Thyroid gland (tissue), 4 donors: Measurements from ENCODE around the gene TMPRSS4.

ENCODE experiments used
- POLR2A ChIP-seq, 2 donors: fragments of 450-650 bp; IDR thresholded peaks; one replicate each; pipeline ENCODE4 v1.6.1; 2017; ENCODE audit warnings: antibody characterized with exemption in 2 of 2, mild to moderate bottlenecking in 2 of 2, moderate library complexity in 1 of 2
- TF ChIP-seq, protein P1 (sequence below), 6 experiments: fragments of 200-600 bp in 3 of 6; fragments of 450-650 bp in 3 of 6; sonication (generic) in 3 of 6; IDR thresholded peaks; one replicate each; pipeline ENCODE4 v1.5.1; 2016 to 2019; ENCODE audit warnings: antibody characterized with exemption in 6 of 6, mild to moderate bottlenecking in 2 of 6, inconsistent platforms in 1 of 6, moderate library complexity in 1 of 6

DNA sequence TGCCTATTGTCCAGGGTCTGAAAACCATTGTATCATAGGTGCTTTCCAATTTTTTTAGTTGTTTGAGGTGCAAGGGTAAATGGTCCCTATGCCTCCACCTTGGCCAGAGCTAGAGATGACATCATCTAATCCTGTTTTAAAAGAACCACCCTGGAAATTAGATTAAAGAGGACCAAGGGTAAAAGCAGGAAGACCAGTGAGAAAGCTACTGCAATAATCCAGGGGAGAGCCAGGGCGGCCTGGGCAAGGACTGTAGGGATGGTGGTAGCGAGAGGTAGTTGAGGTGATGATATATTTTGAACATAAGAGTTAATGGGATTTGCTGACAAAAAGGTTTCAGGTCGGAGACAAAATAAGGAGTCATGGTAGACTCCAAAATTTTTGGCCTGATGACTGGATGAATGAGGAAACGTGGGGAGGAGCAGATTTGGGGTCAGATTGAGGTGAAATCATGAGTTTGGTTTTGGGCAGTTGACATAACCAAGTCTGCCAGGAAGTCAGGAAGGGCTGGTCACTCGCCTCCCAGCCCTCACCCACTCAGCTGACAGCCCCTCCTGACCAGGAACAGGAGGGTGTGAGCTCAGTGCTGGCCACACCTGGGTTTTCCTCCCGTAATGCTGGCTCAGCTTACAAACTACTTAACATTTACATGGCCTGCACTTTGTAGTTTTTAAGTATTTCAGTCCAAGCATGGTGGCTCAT lies 52.7 kb downstream of the TMPRSS4 start:
- TF ChIP-seq, protein P1, sequence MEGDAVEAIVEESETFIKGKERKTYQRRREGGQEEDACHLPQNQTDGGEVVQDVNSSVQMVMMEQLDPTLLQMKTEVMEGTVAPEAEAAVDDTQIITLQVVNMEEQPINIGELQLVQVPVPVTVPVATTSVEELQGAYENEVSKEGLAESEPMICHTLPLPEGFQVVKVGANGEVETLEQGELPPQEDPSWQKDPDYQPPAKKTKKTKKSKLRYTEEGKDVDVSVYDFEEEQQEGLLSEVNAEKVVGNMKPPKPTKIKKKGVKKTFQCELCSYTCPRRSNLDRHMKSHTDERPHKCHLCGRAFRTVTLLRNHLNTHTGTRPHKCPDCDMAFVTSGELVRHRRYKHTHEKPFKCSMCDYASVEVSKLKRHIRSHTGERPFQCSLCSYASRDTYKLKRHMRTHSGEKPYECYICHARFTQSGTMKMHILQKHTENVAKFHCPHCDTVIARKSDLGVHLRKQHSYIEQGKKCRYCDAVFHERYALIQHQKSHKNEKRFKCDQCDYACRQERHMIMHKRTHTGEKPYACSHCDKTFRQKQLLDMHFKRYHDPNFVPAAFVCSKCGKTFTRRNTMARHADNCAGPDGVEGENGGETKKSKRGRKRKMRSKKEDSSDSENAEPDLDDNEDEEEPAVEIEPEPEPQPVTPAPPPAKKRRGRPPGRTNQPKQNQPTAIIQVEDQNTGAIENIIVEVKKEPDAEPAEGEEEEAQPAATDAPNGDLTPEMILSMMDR (IDR thresholded peaks at IDR 0.05): no peak
- TF ChIP-seq POLR2A (IDR thresholded peaks at IDR 0.05): no peak
